Neural crest cell (in vitro differentiated cells): ENCODE results near the gene HAUS7. TPM values are rescaled to one million over a fixed set of nuclear protein-coding genes. Genes with fewer than 3 reads are reported as not detected.

ENCODE experiments used
- DNase-seq: peaks from one replicate; pipeline ENCODE4 v3.0.0; 2021; ENCODE audit warnings: low read depth, mixed read lengths, low spot score
- H3K27ac Mint-ChIP-seq: one replicate; pipeline ENCODE4 v1.8.0; 2021; ENCODE audit warnings: mild to moderate bottlenecking, mixed read lengths; ENCODE audit not compliant: unreplicated experiment
- H3K27me3 Mint-ChIP-seq: 2 replicates; pipeline ENCODE4 v1.8.0; 2021; ENCODE audit warnings: low read depth, mild to moderate bottlenecking, mixed read lengths
- H3K36me3 Mint-ChIP-seq: 2 replicates; pipeline ENCODE4 v1.8.0; 2021; ENCODE audit warnings: low read depth, mild to moderate bottlenecking, mixed read lengths
- H3K4me1 Mint-ChIP-seq: 2 replicates; pipeline ENCODE4 v1.8.0; 2021; ENCODE audit warnings: mixed read lengths
- H3K4me3 Mint-ChIP-seq: one replicate; pipeline ENCODE4 v1.8.0; 2021; ENCODE audit warnings: mild to moderate bottlenecking, mixed read lengths
- H3K9me3 Mint-ChIP-seq: 2 replicates; pipeline ENCODE4 v1.8.0; 2021; ENCODE audit warnings: mixed read lengths
- total RNA-seq: library from RNA; stranded (reverse); gene quantifications from 2 replicates; pipeline ENCODE4 v1.2.1, GENCODE V29; 2021
- TF ChIP-seq, protein P1 (sequence below): fragments of 200-600 bp; sonication (generic); conservative IDR thresholded peaks from 2 replicates; pipeline ENCODE4 v1.5.0; 2021; ENCODE audit warnings: antibody characterized with exemption, mild to moderate bottlenecking

Gene HAUS7
- total RNA-seq, 1 donor from 2014 or later: 58.8 TPM

DNA sequence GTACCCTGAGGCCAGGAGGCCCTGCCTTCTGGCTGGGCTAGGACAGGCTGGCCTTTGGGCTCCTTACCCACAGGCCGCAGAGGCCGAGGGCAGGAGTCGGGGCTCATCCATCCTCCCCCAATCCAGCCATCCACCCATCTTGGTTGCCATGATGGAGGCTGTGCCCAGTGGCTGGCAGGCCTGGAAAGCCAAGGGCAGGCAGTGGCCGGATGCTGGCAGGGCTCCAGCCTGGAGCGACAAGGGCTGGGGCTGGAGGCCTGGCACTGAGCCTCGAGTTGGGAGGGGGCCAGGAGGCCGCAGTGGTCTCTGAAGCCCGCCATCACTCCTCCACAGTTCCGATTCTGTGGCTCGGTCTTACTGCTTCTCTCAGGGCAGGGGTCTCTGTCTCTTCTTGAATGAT is 15.8 kb upstream of the HAUS7 start:
- H3K27me3 Mint-ChIP-seq: no peaks in the 10 kb centered on the region
- H3K9me3 Mint-ChIP-seq: no peaks in the 10 kb centered on the region
- no peak overlapping the region for H3K27ac Mint-ChIP-seq

GRCh38 chrX:153485396-153486080 is 15.2 kb upstream of the HAUS7 start:
- no peaks in the 10 kb centered on the region for H3K27me3 Mint-ChIP-seq
- no peaks in the 10 kb centered on the region for H3K36me3 Mint-ChIP-seq
- TF ChIP-seq, protein P1, sequence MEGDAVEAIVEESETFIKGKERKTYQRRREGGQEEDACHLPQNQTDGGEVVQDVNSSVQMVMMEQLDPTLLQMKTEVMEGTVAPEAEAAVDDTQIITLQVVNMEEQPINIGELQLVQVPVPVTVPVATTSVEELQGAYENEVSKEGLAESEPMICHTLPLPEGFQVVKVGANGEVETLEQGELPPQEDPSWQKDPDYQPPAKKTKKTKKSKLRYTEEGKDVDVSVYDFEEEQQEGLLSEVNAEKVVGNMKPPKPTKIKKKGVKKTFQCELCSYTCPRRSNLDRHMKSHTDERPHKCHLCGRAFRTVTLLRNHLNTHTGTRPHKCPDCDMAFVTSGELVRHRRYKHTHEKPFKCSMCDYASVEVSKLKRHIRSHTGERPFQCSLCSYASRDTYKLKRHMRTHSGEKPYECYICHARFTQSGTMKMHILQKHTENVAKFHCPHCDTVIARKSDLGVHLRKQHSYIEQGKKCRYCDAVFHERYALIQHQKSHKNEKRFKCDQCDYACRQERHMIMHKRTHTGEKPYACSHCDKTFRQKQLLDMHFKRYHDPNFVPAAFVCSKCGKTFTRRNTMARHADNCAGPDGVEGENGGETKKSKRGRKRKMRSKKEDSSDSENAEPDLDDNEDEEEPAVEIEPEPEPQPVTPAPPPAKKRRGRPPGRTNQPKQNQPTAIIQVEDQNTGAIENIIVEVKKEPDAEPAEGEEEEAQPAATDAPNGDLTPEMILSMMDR: no peak
- no peak for DNase-seq
- H3K4me3 Mint-ChIP-seq: no peak overlapping the region
- H3K9me3 Mint-ChIP-seq: no peaks in the 10 kb centered on the region
- H3K27ac Mint-ChIP-seq: no peak overlapping the region
- H3K4me1 Mint-ChIP-seq: no peaks in the 10 kb centered on the region

More for the DNA sequence above, 15.8 kb upstream of the HAUS7 start:
- Mint-ChIP-seq H3K4me1 (no peaks in the 10 kb centered on the region), H3K4me3 (no peak overlapping the region), H3K36me3 (no peaks in the 10 kb centered on the region)
- no peak for DNase-seq
- TF ChIP-seq, protein P1: no peak

- DNase-seq: no peak
- TF ChIP-seq, protein P1: no peak
- H3K9me3 Mint-ChIP-seq: no peaks in the 10 kb centered on the region
- H3K36me3 Mint-ChIP-seq: no peaks in the 10 kb centered on the region
- H3K4me3 Mint-ChIP-seq: no peak overlapping the region
- H3K27me3 Mint-ChIP-seq: no peaks in the 10 kb centered on the region
- H3K27ac Mint-ChIP-seq: no peak overlapping the region
- no peaks in the 10 kb centered on the region for H3K4me1 Mint-ChIP-seq
Measured at GRCh38 chrX:153482376-153483015, 12.1 kb upstream of the HAUS7 start.

- H3K36me3 Mint-ChIP-seq: no peaks in the 10 kb centered on the region
- H3K9me3 Mint-ChIP-seq: no peaks in the 10 kb centered on the region
- TF ChIP-seq, protein P1: no peak
- no peak overlapping the region for H3K4me3 Mint-ChIP-seq
- peaks cover 2% of the 10 kb centered on the region for H3K27me3 Mint-ChIP-seq
- DNase-seq: no peak
- H3K4me1 Mint-ChIP-seq: no peaks in the 10 kb centered on the region
- H3K27ac Mint-ChIP-seq: no peak overlapping the region
Measured at GRCh38 chrX:153481043-153481442, 10.7 kb upstream of the HAUS7 start.

DNA sequence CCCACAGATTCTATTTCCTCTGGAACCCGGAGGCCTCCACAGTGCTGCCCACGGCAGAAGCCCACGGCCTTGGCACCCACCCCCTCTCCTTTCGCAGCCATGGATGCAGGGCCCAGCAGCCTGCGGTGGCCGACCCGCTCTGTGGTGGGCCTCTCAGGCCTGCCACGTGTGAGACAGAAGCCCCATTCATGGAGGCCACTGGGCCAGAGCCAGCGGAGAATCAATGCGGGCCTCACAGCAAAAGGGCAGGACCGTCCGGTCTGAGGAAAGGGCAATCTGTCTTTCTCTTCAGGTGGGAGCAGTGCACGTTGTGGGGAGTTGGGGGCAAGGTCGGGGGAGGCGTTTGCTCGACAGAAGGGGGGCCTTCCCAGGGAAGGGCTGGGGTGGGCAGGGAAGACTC is 8.4 kb upstream of the HAUS7 start:
- Mint-ChIP-seq H3K27me3 (peaks cover 5% of the 10 kb centered on the region), H3K27ac (peak overlapping the region; percentile 19), H3K36me3 (no peaks in the 10 kb centered on the region), H3K4me1 (no peaks in the 10 kb centered on the region), H3K4me3 (no peak overlapping the region), H3K9me3 (no peaks in the 10 kb centered on the region)
- no peak for DNase-seq
- TF ChIP-seq, protein P1: no peak
